ENCODE data around the gene GABBR2. TPM values are rescaled to one million over a fixed set of nuclear protein-coding genes. Genes with fewer than 3 reads are reported as not detected.

GABBR2 gene
- polyA plus RNA-seq, 1 donor (not counting 4 experiments of a cell fraction or from before 2014, with no cell fraction given), result 0.01 TPM

GRCh38 chr9:98576859-98577258 is 131.9 kb downstream of the GABBR2 start:
- dilution Hi-C loops (cut with MboI; ENCODE audit: extremely low pct_ligation_motif_present, low sequenced_read_pairs), result no loop called here
- TF ChIP-seq, protein P1, sequence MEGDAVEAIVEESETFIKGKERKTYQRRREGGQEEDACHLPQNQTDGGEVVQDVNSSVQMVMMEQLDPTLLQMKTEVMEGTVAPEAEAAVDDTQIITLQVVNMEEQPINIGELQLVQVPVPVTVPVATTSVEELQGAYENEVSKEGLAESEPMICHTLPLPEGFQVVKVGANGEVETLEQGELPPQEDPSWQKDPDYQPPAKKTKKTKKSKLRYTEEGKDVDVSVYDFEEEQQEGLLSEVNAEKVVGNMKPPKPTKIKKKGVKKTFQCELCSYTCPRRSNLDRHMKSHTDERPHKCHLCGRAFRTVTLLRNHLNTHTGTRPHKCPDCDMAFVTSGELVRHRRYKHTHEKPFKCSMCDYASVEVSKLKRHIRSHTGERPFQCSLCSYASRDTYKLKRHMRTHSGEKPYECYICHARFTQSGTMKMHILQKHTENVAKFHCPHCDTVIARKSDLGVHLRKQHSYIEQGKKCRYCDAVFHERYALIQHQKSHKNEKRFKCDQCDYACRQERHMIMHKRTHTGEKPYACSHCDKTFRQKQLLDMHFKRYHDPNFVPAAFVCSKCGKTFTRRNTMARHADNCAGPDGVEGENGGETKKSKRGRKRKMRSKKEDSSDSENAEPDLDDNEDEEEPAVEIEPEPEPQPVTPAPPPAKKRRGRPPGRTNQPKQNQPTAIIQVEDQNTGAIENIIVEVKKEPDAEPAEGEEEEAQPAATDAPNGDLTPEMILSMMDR (optimal IDR thresholded peaks at IDR 0.05 in 1 of 3, IDR thresholded peaks at IDR 0.05 in 1 of 3, conservative IDR thresholded peaks at IDR 0.05 in 1 of 3; ENCODE audit: extremely low read depth in 1 of 3, insufficient read depth in 2 of 3, low read length in 3 of 3), result no peak
- no peak for TF ChIP-seq EZH2 (IDR thresholded peaks at IDR 0.05; ENCODE audit: low read length)
- FAIRE-seq (no peak), DNase-seq (ENCODE audit: low read depth, low spot score) (no peak)
- no peaks in the 10 kb centered on the region for H4K20me1 ChIP-seq (ENCODE audit: control insufficient read depth, extremely low read depth, insufficient read depth, low read length)
- H3K27me3 ChIP-seq (ENCODE audit: control insufficient read depth, extremely low read depth, insufficient read depth, low read length), result peaks cover 26% of the 10 kb centered on the region
- H3K4me3 ChIP-seq (ENCODE audit: control insufficient read depth in 2 of 3, extremely low read depth in 1 of 3, insufficient read depth in 2 of 3, low read depth in 1 of 3, low read length in 3 of 3), result no peak overlapping the region
- H2AFZ ChIP-seq (ENCODE audit: control insufficient read depth, low read length), result no peak overlapping the region
- no peaks in the 10 kb centered on the region for H3K9me3 ChIP-seq (ENCODE audit: control insufficient read depth, low read depth, low read length)
- no peak overlapping the region for H3K4me2 ChIP-seq (ENCODE audit: control insufficient read depth, extremely low read depth, insufficient read depth, low read depth, low read length)
- H3K27ac ChIP-seq (ENCODE audit: control insufficient read depth, insufficient read depth, low read length), result no peak overlapping the region
- no peak overlapping the region for H3K9ac ChIP-seq (ENCODE audit: control insufficient read depth, extremely low read depth, insufficient read depth, low read length)
- H3K79me2 ChIP-seq (ENCODE audit: control insufficient read depth, insufficient read depth, low read length), result no peaks in the 10 kb centered on the region
- no peaks in the 10 kb centered on the region for H3K9me1 ChIP-seq (ENCODE audit: control insufficient read depth, extremely low read depth, insufficient read depth, low read length)
- no peaks in the 10 kb centered on the region for H3K4me1 ChIP-seq (ENCODE audit: control insufficient read depth, extremely low read depth, insufficient read depth, low read length)
- no peaks in the 10 kb centered on the region for H3K36me3 ChIP-seq (ENCODE audit: control insufficient read depth in 2 of 2, extremely low read depth in 1 of 2, insufficient read depth in 2 of 2, low read length in 2 of 2)

GRCh38 chr9:98576354-98576753 is 132.4 kb downstream of the GABBR2 start:
- no peak overlapping the region for H2AFZ ChIP-seq (ENCODE audit: control insufficient read depth, low read length)
- no peak overlapping the region for H3K9ac ChIP-seq (ENCODE audit: control insufficient read depth, extremely low read depth, insufficient read depth, low read length)
- no peaks in the 10 kb centered on the region for H4K20me1 ChIP-seq (ENCODE audit: control insufficient read depth, extremely low read depth, insufficient read depth, low read length)
- no peak overlapping the region for H3K4me2 ChIP-seq (ENCODE audit: control insufficient read depth, extremely low read depth, insufficient read depth, low read depth, low read length)
- FAIRE-seq, result no peak
- H3K79me2 ChIP-seq (ENCODE audit: control insufficient read depth, insufficient read depth, low read length), result no peaks in the 10 kb centered on the region
- no peaks in the 10 kb centered on the region for H3K9me1 ChIP-seq (ENCODE audit: control insufficient read depth, extremely low read depth, insufficient read depth, low read length)
- H3K27me3 ChIP-seq (ENCODE audit: control insufficient read depth, extremely low read depth, insufficient read depth, low read length), result peaks cover 26% of the 10 kb centered on the region
- no peaks in the 10 kb centered on the region for H3K36me3 ChIP-seq (ENCODE audit: control insufficient read depth in 2 of 2, extremely low read depth in 1 of 2, insufficient read depth in 2 of 2, low read length in 2 of 2)
- H3K4me1 ChIP-seq (ENCODE audit: control insufficient read depth, extremely low read depth, insufficient read depth, low read length), result no peaks in the 10 kb centered on the region
- H3K9me3 ChIP-seq (ENCODE audit: control insufficient read depth, low read depth, low read length), result no peaks in the 10 kb centered on the region
- no peak for DNase-seq (ENCODE audit: low read depth, low spot score)
- dilution Hi-C loops (cut with MboI; ENCODE audit: extremely low pct_ligation_motif_present, low sequenced_read_pairs), result no loop called here
- no peak for TF ChIP-seq EZH2 (IDR thresholded peaks at IDR 0.05; ENCODE audit: low read length)
- TF ChIP-seq, protein P1 (optimal IDR thresholded peaks at IDR 0.05 in 1 of 3, IDR thresholded peaks at IDR 0.05 in 1 of 3, conservative IDR thresholded peaks at IDR 0.05 in 1 of 3; ENCODE audit: extremely low read depth in 1 of 3, insufficient read depth in 2 of 3, low read length in 3 of 3), result no peak
- no peak overlapping the region for H3K27ac ChIP-seq (ENCODE audit: control insufficient read depth, insufficient read depth, low read length)
- no peak overlapping the region for H3K4me3 ChIP-seq (ENCODE audit: control insufficient read depth in 2 of 3, extremely low read depth in 1 of 3, insufficient read depth in 2 of 3, low read depth in 1 of 3, low read length in 3 of 3)
